Activated naive CD4-positive, alpha-beta T cell treated with anti-CD3 and anti-CD28 coated beads, Interleukin-2, amount 50 U/mL, for 24 hours (primary cell): Measurements from ENCODE around the gene RAB11B.
"Not testable (repeated sequence)": the region's sequence is repeated elsewhere in the genome, so short reads cannot be mapped to it uniquely, and the experiment has no call there.

Experiments used
- H3K27ac Mint-ChIP-seq: one replicate; pipeline ENCODE4 v1.8.0; 2021; ENCODE audit warnings: mild to moderate bottlenecking, mixed read lengths
- H3K27me3 Mint-ChIP-seq: one replicate; pipeline ENCODE4 v1.8.0; 2021; ENCODE audit warnings: mixed read lengths
- H3K36me3 Mint-ChIP-seq: one replicate; pipeline ENCODE4 v1.8.0; 2021; ENCODE audit warnings: mixed read lengths
- H3K4me1 Mint-ChIP-seq: one replicate; pipeline ENCODE4 v1.8.0; 2021; ENCODE audit warnings: mixed read lengths
- H3K4me3 Mint-ChIP-seq: one replicate; pipeline ENCODE4 v1.8.0; 2021; ENCODE audit warnings: mild to moderate bottlenecking, mixed read lengths
- H3K9me3 Mint-ChIP-seq: one replicate; pipeline ENCODE4 v1.8.0; 2021; ENCODE audit warnings: mixed read lengths

The RAB11B gene

GRCh38 chr19:8389891-8390616 is at the start of gene RAB11B:
Gene RAB11B, plus strand, starts transcription at chr19:8390360. Its CDS starts 57 bp downstream, at chr19:8390417.
- Mint-ChIP-seq H3K4me3 (peak within 1 kb of the TSS; percentile 93), H3K9me3 (no peaks in the 10 kb centered on the region), H3K27me3 (no peaks in the 10 kb centered on the region), H3K36me3 (peaks cover 6% of the 10 kb centered on the region), H3K27ac (peak within 1 kb of the TSS; percentile 95), H3K4me1 (peaks cover 23% of the 10 kb centered on the region)

- H3K4me1 Mint-ChIP-seq = peaks cover 11% of the 10 kb centered on the region
- not testable (repeated sequence) for H3K27ac Mint-ChIP-seq, H3K27me3 Mint-ChIP-seq, H3K36me3 Mint-ChIP-seq, H3K9me3 Mint-ChIP-seq
- peak overlapping the region; percentile 19 for H3K4me3 Mint-ChIP-seq
Measured at GRCh38 chr19:8341504-8341903, 48.7 kb upstream of the RAB11B start.

- Mint-ChIP-seq H3K27me3 (peaks cover 6% of the 10 kb centered on the region), H3K4me3 (no peak overlapping the region), H3K9me3 (no peaks in the 10 kb centered on the region), H3K36me3 (no peaks in the 10 kb centered on the region), H3K27ac (no peak overlapping the region), H3K4me1 (peaks cover 11% of the 10 kb centered on the region)
Measured at GRCh38 chr19:8342316-8342683, 47.9 kb upstream of the RAB11B start.

GRCh38 chr19:8342684-8343482 is 47.3 kb upstream of the RAB11B start, which contains the start of gene KANK3:
Gene KANK3, minus strand, starts transcription at chr19:8343262. Its CDS starts 5,434 bp downstream, at chr19:8337828.
- peaks cover 11% of the 10 kb centered on the region for H3K4me1 Mint-ChIP-seq
- H3K27me3 Mint-ChIP-seq = peaks cover 3% of the 10 kb centered on the region
- H3K36me3 Mint-ChIP-seq = no peaks in the 10 kb centered on the region
- H3K9me3 Mint-ChIP-seq = no peaks in the 10 kb centered on the region
- H3K27ac Mint-ChIP-seq = no peak within 1 kb of the TSS
- peak within 1 kb of the TSS; percentile 82 for H3K4me3 Mint-ChIP-seq

- no peaks in the 10 kb centered on the region for H3K9me3 Mint-ChIP-seq
- H3K4me3 Mint-ChIP-seq = peak overlapping the region; percentile 82
- no peak overlapping the region for H3K27ac Mint-ChIP-seq
- no peaks in the 10 kb centered on the region for H3K36me3 Mint-ChIP-seq
- H3K4me1 Mint-ChIP-seq = peaks cover 11% of the 10 kb centered on the region
- H3K27me3 Mint-ChIP-seq = no peaks in the 10 kb centered on the region
Measured at GRCh38 chr19:8343483-8343844, 46.7 kb upstream of the RAB11B start.

- H3K27ac Mint-ChIP-seq, H3K4me3 Mint-ChIP-seq, H3K9me3 Mint-ChIP-seq, H3K4me1 Mint-ChIP-seq, H3K36me3 Mint-ChIP-seq: not testable (repeated sequence)
- peaks cover 12% of the 10 kb centered on the region for H3K27me3 Mint-ChIP-seq
Measured at GRCh38 chr19:8349629-8350372, 40.4 kb upstream of the RAB11B start.

- H3K4me1 Mint-ChIP-seq = no peaks in the 10 kb centered on the region
- H3K9me3 Mint-ChIP-seq = no peaks in the 10 kb centered on the region
- no peaks in the 10 kb centered on the region for H3K36me3 Mint-ChIP-seq
- peak overlapping the region; percentile 55 for H3K27ac Mint-ChIP-seq
- no peak overlapping the region for H3K4me3 Mint-ChIP-seq
- H3K27me3 Mint-ChIP-seq = peaks cover 12% of the 10 kb centered on the region
Measured at GRCh38 chr19:8352134-8352827, 37.9 kb upstream of the RAB11B start.

- not testable (repeated sequence) for H3K27ac Mint-ChIP-seq, H3K9me3 Mint-ChIP-seq, H3K36me3 Mint-ChIP-seq, H3K4me1 Mint-ChIP-seq, H3K4me3 Mint-ChIP-seq
- peaks cover 12% of the 10 kb centered on the region for H3K27me3 Mint-ChIP-seq
Measured at GRCh38 chr19:8352845-8353244, 37.3 kb upstream of the RAB11B start.

GRCh38 chr19:8355631-8356402 is 34.3 kb upstream of the RAB11B start:
- Mint-ChIP-seq H3K27ac (no peak overlapping the region), H3K27me3 (peaks cover 10% of the 10 kb centered on the region), H3K9me3 (no peaks in the 10 kb centered on the region), H3K4me3 (no peak overlapping the region), H3K4me1 (no peaks in the 10 kb centered on the region), H3K36me3 (no peaks in the 10 kb centered on the region)

GRCh38 chr19:8357007-8357521 is 33.1 kb upstream of the RAB11B start:
- no peak overlapping the region for H3K4me3 Mint-ChIP-seq
- H3K9me3 Mint-ChIP-seq = no peaks in the 10 kb centered on the region
- H3K27me3 Mint-ChIP-seq = peaks cover 6% of the 10 kb centered on the region
- no peak overlapping the region for H3K27ac Mint-ChIP-seq
- no peaks in the 10 kb centered on the region for H3K36me3 Mint-ChIP-seq
- H3K4me1 Mint-ChIP-seq = no peaks in the 10 kb centered on the region

GRCh38 chr19:8358948-8359347 is 31.2 kb upstream of the RAB11B start:
- H3K27ac Mint-ChIP-seq = no peak overlapping the region
- H3K4me3 Mint-ChIP-seq = no peak overlapping the region
- no peaks in the 10 kb centered on the region for H3K36me3 Mint-ChIP-seq
- peaks cover 9% of the 10 kb centered on the region for H3K4me1 Mint-ChIP-seq
- H3K9me3 Mint-ChIP-seq = no peaks in the 10 kb centered on the region
- H3K27me3 Mint-ChIP-seq = peaks cover 11% of the 10 kb centered on the region

- peaks cover 9% of the 10 kb centered on the region for H3K4me1 Mint-ChIP-seq
- no peaks in the 10 kb centered on the region for H3K9me3 Mint-ChIP-seq
- no peaks in the 10 kb centered on the region for H3K36me3 Mint-ChIP-seq
- peaks cover 10% of the 10 kb centered on the region for H3K27me3 Mint-ChIP-seq
- H3K27ac Mint-ChIP-seq = no peak overlapping the region
- no peak overlapping the region for H3K4me3 Mint-ChIP-seq
Measured at GRCh38 chr19:8360196-8360595, 30.0 kb upstream of the RAB11B start.

GRCh38 chr19:8361921-8362793 is 28.0 kb upstream of the RAB11B start:
- Mint-ChIP-seq H3K36me3 (no peaks in the 10 kb centered on the region), H3K27ac (no peak overlapping the region), H3K9me3 (no peaks in the 10 kb centered on the region), H3K27me3 (peaks cover 15% of the 10 kb centered on the region), H3K4me1 (peaks cover 9% of the 10 kb centered on the region), H3K4me3 (no peak overlapping the region)
